H1 (cell line): ENCODE results near the gene ETNPPL. TPM values are rescaled to one million over a fixed set of nuclear protein-coding genes. Genes with fewer than 3 reads are reported as not detected.

Experiments used
- HDAC2 ChIP-seq, 2 experiments: fragments of 300-600 bp in 1 of 2; sonication (generic) in 1 of 2; IDR thresholded peaks; 2 replicates each; pipeline ENCODE4 v1.6.1; 2011 to 2012; ENCODE audit warnings: low read depth in 2 of 2, low read length in 2 of 2, mild to moderate bottlenecking in 2 of 2, moderate library complexity in 2 of 2, borderline replicate concordance in 1 of 2, inconsistent platforms in 1 of 2
- JUN ChIP-seq: IDR thresholded peaks from 2 replicates; pipeline ENCODE4 v1.6.1; 2011; ENCODE audit warnings: low read depth, mild to moderate bottlenecking, improper control_type of control experiment, low read length
- KDM1A ChIP-seq: fragments of 200-600, 300-600 bp; sonication (generic); IDR thresholded peaks from 2 replicates; pipeline ENCODE4 v1.7.1; 2016; ENCODE audit warnings: mild to moderate bottlenecking, low read length, borderline replicate concordance
- POLR2AphosphoS5 ChIP-seq: IDR thresholded peaks from 2 replicates; pipeline ENCODE4 v1.6.1; 2011; ENCODE audit warnings: low read depth, low read length
- SIN3A ChIP-seq, 2 experiments: IDR thresholded peaks in 1 of 2; conservative IDR thresholded peaks in 1 of 2; 2 replicates each; pipeline ENCODE4 v1.6.1; 2011 to 2012; ENCODE audit warnings: low read length in 2 of 2, improper control_type of control experiment in 1 of 2, low read depth in 1 of 2, mild to moderate bottlenecking in 1 of 2
- SP1 ChIP-seq: IDR thresholded peaks from 2 replicates; pipeline ENCODE4 v1.6.1; 2011; ENCODE audit warnings: low read depth, low read length
- ZNF274 ChIP-seq: IDR thresholded peaks from 2 replicates; pipeline ENCODE4 v1.7.0; 2012; ENCODE audit warnings: low read length, borderline replicate concordance; ENCODE audit errors: extremely low read depth
- polyA plus RNA-seq, 7 experiments: library from polyadenylated mRNA; depleted of rRNA in 3 of 7; stranded (reverse) in 5 of 7; unstranded in 2 of 7; fragments of >200 nt in 5 of 7; fragments of 200-250 nt in 2 of 7; gene quantifications; 1 replicate in 5 of 7; 2 replicates in 1 of 7; 4 replicates in 1 of 7; pipeline versions ENCODE4 v1.2.1 to v1.2.3, GENCODE V29; 2011 to 2013; ENCODE audit warnings: missing spikeins in 2 of 7, mixed read lengths in 2 of 7
- total RNA-seq: library from RNA; stranded (reverse); fragmentation: NEBNext Ultra II Directional; extraction: Animal tissue kit (Norgen Biotek cat#: 25700); gene quantifications from 2 replicates; pipeline ENCODE4 v1.2.1, GENCODE V29; 2021
- TF ChIP-seq, protein P1 (sequence below): fragments of 300-600 bp; sonication (generic); IDR thresholded peaks from 2 replicates; pipeline ENCODE4 v1.7.1; 2012; ENCODE audit warnings: low read length, moderate library complexity, mild to moderate bottlenecking, inconsistent platforms; ENCODE audit not compliant: insufficient replicate concordance
- TF ChIP-seq, protein P2 (sequence below), 3 experiments: IDR thresholded peaks; 1 replicate in 2 of 3; 2 replicates in 1 of 3; pipeline versions ENCODE4 v1.5.1 to v1.6.1; 2011; ENCODE audit warnings: low read length in 3 of 3, mild to moderate bottlenecking in 3 of 3, inconsistent platforms in 2 of 3, low read depth in 1 of 3, moderate library complexity in 1 of 3; ENCODE audit not compliant: insufficient read depth in 1 of 3; ENCODE audit errors: control extremely low read depth in 1 of 3

The ETNPPL gene
- total and polyA plus RNA-seq, 2 of the 8 experiments (the other 6 are each of a cell fraction or from before 2014, with no cell fraction given) = 0.80 to 2.5 TPM

GRCh38 chr4:108786351-108786750, 23.5 kb upstream of the ETNPPL start (continued):
- TF ChIP-seq, protein P1, sequence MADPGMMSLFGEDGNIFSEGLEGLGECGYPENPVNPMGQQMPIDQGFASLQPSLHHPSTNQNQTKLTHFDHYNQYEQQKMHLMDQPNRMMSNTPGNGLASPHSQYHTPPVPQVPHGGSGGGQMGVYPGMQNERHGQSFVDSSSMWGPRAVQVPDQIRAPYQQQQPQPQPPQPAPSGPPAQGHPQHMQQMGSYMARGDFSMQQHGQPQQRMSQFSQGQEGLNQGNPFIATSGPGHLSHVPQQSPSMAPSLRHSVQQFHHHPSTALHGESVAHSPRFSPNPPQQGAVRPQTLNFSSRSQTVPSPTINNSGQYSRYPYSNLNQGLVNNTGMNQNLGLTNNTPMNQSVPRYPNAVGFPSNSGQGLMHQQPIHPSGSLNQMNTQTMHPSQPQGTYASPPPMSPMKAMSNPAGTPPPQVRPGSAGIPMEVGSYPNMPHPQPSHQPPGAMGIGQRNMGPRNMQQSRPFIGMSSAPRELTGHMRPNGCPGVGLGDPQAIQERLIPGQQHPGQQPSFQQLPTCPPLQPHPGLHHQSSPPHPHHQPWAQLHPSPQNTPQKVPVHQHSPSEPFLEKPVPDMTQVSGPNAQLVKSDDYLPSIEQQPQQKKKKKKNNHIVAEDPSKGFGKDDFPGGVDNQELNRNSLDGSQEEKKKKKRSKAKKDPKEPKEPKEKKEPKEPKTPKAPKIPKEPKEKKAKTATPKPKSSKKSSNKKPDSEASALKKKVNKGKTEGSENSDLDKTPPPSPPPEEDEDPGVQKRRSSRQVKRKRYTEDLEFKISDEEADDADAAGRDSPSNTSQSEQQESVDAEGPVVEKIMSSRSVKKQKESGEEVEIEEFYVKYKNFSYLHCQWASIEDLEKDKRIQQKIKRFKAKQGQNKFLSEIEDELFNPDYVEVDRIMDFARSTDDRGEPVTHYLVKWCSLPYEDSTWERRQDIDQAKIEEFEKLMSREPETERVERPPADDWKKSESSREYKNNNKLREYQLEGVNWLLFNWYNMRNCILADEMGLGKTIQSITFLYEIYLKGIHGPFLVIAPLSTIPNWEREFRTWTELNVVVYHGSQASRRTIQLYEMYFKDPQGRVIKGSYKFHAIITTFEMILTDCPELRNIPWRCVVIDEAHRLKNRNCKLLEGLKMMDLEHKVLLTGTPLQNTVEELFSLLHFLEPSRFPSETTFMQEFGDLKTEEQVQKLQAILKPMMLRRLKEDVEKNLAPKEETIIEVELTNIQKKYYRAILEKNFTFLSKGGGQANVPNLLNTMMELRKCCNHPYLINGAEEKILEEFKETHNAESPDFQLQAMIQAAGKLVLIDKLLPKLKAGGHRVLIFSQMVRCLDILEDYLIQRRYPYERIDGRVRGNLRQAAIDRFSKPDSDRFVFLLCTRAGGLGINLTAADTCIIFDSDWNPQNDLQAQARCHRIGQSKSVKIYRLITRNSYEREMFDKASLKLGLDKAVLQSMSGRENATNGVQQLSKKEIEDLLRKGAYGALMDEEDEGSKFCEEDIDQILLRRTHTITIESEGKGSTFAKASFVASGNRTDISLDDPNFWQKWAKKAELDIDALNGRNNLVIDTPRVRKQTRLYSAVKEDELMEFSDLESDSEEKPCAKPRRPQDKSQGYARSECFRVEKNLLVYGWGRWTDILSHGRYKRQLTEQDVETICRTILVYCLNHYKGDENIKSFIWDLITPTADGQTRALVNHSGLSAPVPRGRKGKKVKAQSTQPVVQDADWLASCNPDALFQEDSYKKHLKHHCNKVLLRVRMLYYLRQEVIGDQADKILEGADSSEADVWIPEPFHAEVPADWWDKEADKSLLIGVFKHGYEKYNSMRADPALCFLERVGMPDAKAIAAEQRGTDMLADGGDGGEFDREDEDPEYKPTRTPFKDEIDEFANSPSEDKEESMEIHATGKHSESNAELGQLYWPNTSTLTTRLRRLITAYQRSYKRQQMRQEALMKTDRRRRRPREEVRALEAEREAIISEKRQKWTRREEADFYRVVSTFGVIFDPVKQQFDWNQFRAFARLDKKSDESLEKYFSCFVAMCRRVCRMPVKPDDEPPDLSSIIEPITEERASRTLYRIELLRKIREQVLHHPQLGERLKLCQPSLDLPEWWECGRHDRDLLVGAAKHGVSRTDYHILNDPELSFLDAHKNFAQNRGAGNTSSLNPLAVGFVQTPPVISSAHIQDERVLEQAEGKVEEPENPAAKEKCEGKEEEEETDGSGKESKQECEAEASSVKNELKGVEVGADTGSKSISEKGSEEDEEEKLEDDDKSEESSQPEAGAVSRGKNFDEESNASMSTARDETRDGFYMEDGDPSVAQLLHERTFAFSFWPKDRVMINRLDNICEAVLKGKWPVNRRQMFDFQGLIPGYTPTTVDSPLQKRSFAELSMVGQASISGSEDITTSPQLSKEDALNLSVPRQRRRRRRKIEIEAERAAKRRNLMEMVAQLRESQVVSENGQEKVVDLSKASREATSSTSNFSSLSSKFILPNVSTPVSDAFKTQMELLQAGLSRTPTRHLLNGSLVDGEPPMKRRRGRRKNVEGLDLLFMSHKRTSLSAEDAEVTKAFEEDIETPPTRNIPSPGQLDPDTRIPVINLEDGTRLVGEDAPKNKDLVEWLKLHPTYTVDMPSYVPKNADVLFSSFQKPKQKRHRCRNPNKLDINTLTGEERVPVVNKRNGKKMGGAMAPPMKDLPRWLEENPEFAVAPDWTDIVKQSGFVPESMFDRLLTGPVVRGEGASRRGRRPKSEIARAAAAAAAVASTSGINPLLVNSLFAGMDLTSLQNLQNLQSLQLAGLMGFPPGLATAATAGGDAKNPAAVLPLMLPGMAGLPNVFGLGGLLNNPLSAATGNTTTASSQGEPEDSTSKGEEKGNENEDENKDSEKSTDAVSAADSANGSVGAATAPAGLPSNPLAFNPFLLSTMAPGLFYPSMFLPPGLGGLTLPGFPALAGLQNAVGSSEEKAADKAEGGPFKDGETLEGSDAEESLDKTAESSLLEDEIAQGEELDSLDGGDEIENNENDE = no peak
- TF ChIP-seq, protein P2, sequence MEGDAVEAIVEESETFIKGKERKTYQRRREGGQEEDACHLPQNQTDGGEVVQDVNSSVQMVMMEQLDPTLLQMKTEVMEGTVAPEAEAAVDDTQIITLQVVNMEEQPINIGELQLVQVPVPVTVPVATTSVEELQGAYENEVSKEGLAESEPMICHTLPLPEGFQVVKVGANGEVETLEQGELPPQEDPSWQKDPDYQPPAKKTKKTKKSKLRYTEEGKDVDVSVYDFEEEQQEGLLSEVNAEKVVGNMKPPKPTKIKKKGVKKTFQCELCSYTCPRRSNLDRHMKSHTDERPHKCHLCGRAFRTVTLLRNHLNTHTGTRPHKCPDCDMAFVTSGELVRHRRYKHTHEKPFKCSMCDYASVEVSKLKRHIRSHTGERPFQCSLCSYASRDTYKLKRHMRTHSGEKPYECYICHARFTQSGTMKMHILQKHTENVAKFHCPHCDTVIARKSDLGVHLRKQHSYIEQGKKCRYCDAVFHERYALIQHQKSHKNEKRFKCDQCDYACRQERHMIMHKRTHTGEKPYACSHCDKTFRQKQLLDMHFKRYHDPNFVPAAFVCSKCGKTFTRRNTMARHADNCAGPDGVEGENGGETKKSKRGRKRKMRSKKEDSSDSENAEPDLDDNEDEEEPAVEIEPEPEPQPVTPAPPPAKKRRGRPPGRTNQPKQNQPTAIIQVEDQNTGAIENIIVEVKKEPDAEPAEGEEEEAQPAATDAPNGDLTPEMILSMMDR (IDR thresholded peaks at IDR 0.05; ENCODE audit: control extremely low read depth in 1 of 3, insufficient read depth in 1 of 3, low read depth in 1 of 3, low read length in 3 of 3) = no peak
- TF ChIP-seq SP1 (no peak), SIN3A (conservative IDR thresholded peaks at IDR 0.05 in 1 of 2, IDR thresholded peaks at IDR 0.05 in 1 of 2; ENCODE audit: low read depth in 1 of 2, low read length in 2 of 2) (no peak), KDM1A (no peak), ZNF274 (no peak), HDAC2 (IDR thresholded peaks at IDR 0.05; ENCODE audit: borderline replicate concordance in 1 of 2, low read depth in 2 of 2, low read length in 2 of 2) (no peak), JUN (no peak), POLR2AphosphoS5 (no peak)
